ENCODE data around the gene GSTM4.

GRCh38 chr1:109654519-109654918, 1.4 kb upstream of the GSTM4 start:
- TF ChIP-seq POLR2A (IDR thresholded peaks at IDR 0.05; ENCODE audit: low read length) (no peak), USF2 (IDR thresholded peaks at IDR 0.05) (no peak), CTCF (IDR thresholded peaks at IDR 0.05) (no peak), RAD21 (conservative IDR thresholded peaks at IDR 0.05 in 1 of 2, IDR thresholded peaks at IDR 0.05 in 1 of 2) (no peak)
